DND-41 (cell line): ENCODE data around the gene SYNE2.

Experiments
- EZH2 ChIP-seq: IDR thresholded peaks from 3 replicates; pipeline ENCODE4 v1.6.1; 2012; ENCODE audit warnings: borderline replicate concordance, low read depth, mild to moderate bottlenecking, moderate library complexity, low read length, inconsistent platforms; ENCODE audit not compliant: severe bottlenecking
- TF ChIP-seq, protein P1 (sequence below): IDR thresholded peaks from 2 replicates; pipeline ENCODE4 v1.5.1; 2012; ENCODE audit warnings: borderline replicate concordance, low read length, moderate library complexity, mild to moderate bottlenecking; ENCODE audit not compliant: poor library complexity, severe bottlenecking; ENCODE audit errors: extremely low read depth

DNA sequence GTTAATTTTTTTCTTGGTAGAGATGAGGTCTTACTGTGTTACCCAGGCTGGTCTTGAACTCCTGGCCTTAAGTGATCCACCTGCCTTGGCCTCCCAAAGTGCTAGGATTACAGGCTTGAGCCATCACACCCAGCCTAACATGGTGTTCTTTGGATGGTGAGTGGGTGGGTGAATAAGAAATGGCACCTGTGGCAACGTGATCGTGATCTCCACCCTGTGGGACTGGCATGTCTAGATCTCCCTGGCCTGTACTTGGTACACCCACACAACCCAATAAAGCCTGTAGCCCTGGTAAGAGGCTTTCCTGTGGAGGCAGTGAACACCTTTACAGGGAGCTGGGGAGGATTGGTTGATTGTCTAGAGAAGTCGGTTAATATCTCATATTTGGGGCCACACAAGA lies 25.2 kb downstream of the SYNE2 start:
- TF ChIP-seq, protein P1, sequence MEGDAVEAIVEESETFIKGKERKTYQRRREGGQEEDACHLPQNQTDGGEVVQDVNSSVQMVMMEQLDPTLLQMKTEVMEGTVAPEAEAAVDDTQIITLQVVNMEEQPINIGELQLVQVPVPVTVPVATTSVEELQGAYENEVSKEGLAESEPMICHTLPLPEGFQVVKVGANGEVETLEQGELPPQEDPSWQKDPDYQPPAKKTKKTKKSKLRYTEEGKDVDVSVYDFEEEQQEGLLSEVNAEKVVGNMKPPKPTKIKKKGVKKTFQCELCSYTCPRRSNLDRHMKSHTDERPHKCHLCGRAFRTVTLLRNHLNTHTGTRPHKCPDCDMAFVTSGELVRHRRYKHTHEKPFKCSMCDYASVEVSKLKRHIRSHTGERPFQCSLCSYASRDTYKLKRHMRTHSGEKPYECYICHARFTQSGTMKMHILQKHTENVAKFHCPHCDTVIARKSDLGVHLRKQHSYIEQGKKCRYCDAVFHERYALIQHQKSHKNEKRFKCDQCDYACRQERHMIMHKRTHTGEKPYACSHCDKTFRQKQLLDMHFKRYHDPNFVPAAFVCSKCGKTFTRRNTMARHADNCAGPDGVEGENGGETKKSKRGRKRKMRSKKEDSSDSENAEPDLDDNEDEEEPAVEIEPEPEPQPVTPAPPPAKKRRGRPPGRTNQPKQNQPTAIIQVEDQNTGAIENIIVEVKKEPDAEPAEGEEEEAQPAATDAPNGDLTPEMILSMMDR: no peak
- no peak for TF ChIP-seq EZH2
